Pons (tissue), 1 donor: Measurements from ENCODE around the gene DOCK7.

Source experiments
- DNase-seq: peaks from one replicate; pipeline ENCODE4 v3.0.0-alpha.2; 2016; ENCODE audit warnings: low spot score

Gene DOCK7

GRCh38 chr1:62406576-62406975 lies 281.6 kb downstream of the DOCK7 start:
- DNase-seq, result no peak

DNA sequence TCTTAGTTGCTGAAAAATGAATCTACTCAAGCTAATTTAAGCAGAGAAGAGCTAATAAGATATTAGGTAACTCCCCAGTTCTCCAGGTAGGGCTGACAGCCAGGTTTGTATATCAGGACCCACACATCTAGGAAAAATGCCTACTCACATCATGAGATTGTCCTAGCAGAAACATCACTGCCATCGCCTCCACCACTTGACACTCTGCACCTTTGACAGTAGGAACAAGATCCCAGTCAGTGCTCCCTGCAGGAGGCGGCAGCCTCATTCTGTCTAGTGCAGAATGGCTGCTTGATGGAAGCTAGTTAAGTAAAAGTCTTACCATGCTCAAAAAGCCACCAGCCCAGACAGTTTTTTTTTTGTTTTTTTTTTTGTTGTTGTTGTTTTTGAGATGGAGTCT lies 282.9 kb downstream of the DOCK7 start:
- no peak for DNase-seq
